HG03354 (cell line): ENCODE data around the gene CFAP61.
"Not testable (repeated sequence)": the region's sequence is repeated elsewhere in the genome, so short reads cannot be mapped to it uniquely, and the experiment has no call there.

Experiments
- ATAC-seq: cut with Tn5 transposase; IDR thresholded peaks from one replicate; pipeline ENCODE4 v1.9.1; 2021; ENCODE audit warnings: mild to moderate bottlenecking; ENCODE audit not compliant: unreplicated experiment, poor library complexity, severe bottlenecking

CFAP61 gene

GRCh38 chr20:20052074-20052970, at the start of gene CFAP61, which contains the start of gene CRNKL1:
Gene CFAP61 (plus strand): TSS chr20:20052532. CDS start chr20:20056654, 4,122 bp downstream.
Gene CRNKL1 (minus strand): TSS chr20:20052466. CDS start chr20:20052342, 124 bp downstream.
- peak; percentile 93 for ATAC-seq

- peak; percentile 50 for ATAC-seq
Observed at GRCh38 chr20:20003031-20003954, 49.0 kb upstream of the CFAP61 start.

- not testable (repeated sequence) for ATAC-seq
Observed at GRCh38 chr20:20003955-20004322, 48.4 kb upstream of the CFAP61 start.

- ATAC-seq: no peak
Observed at GRCh38 chr20:20005342-20005741, 47.0 kb upstream of the CFAP61 start.

- ATAC-seq: no peak
Observed at GRCh38 chr20:20009784-20010253, 42.5 kb upstream of the CFAP61 start.

- no peak for ATAC-seq
Observed at GRCh38 chr20:20010639-20011500, 41.5 kb upstream of the CFAP61 start.

GRCh38 chr20:20012541-20012940, 39.8 kb upstream of the CFAP61 start:
- no peak for ATAC-seq

GRCh38 chr20:20014659-20015058, 37.7 kb upstream of the CFAP61 start:
- no peak for ATAC-seq

- ATAC-seq: peak; percentile 98
Observed at GRCh38 chr20:20017001-20017843, 35.1 kb upstream of the CFAP61 start, which contains the start of gene NAA20. Gene NAA20 (plus strand): TSS chr20:20017362. CDS start chr20:20017397, 35 bp downstream.

GRCh38 chr20:20017844-20018185, 34.5 kb upstream of the CFAP61 start:
- peak; percentile 10 for ATAC-seq

GRCh38 chr20:20018366-20018765, 34.0 kb upstream of the CFAP61 start:
- no peak for ATAC-seq

GRCh38 chr20:20019123-20019522, 33.2 kb upstream of the CFAP61 start:
- ATAC-seq: no peak

- no peak for ATAC-seq
Observed at GRCh38 chr20:20020908-20021307, 31.4 kb upstream of the CFAP61 start.

GRCh38 chr20:20021835-20022234, 30.5 kb upstream of the CFAP61 start:
- ATAC-seq: no peak

- ATAC-seq: peak; percentile 69
Observed at GRCh38 chr20:20022498-20022897, 29.8 kb upstream of the CFAP61 start.

- no peak for ATAC-seq
Observed at GRCh38 chr20:20023395-20023794, 28.9 kb upstream of the CFAP61 start.

- no peak for ATAC-seq
Observed at GRCh38 chr20:20024942-20025341, 27.4 kb upstream of the CFAP61 start.

GRCh38 chr20:20027284-20027683, 25.0 kb upstream of the CFAP61 start:
- ATAC-seq: no peak
